ENCODE results near the gene CSRP3.

Gene CSRP3

GRCh38 chr11:19225123-19225522 is 23.3 kb upstream of the CSRP3 start:
- no peak for DNase-seq

- no peak for DNase-seq
These were observed 19.3 kb upstream of the CSRP3 start for GRCh38 chr11:19220903-19221724.

DNA sequence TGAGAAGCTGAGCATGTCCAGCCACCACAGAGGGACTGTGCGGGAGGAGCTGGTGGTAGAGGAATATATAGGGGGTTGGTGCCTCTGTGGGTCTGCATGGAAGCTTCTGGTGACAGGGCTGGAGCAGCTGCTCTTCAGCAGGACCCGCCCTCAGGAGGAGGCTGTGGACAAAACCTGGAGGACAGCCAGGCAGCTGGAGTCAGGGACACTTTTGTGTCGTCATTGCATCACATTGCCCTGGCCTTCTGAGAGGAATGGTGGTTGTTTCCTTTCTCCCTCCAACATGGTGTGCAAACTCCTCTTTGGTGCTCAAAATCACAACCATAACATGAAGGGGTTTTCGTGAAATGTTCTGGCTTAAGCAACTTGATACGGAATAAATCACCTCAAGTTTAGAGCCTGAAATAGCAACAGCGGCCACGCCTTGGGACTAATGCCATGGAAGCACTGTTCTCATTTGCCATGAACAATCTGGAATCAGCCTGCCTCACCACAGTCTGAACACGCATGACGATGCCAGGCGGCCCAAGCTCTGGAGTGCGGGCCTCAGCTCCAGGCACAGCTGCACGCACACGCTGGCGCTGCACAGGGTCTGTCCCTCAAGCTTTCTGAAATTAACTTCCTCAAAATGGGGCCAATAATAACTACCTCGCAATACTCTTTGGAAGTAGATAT is 17.1 kb upstream of the CSRP3 start:
- no peak for DNase-seq

GRCh38 chr11:19218216-19218615 is 16.4 kb upstream of the CSRP3 start:
- DNase-seq, result no peak

DNA sequence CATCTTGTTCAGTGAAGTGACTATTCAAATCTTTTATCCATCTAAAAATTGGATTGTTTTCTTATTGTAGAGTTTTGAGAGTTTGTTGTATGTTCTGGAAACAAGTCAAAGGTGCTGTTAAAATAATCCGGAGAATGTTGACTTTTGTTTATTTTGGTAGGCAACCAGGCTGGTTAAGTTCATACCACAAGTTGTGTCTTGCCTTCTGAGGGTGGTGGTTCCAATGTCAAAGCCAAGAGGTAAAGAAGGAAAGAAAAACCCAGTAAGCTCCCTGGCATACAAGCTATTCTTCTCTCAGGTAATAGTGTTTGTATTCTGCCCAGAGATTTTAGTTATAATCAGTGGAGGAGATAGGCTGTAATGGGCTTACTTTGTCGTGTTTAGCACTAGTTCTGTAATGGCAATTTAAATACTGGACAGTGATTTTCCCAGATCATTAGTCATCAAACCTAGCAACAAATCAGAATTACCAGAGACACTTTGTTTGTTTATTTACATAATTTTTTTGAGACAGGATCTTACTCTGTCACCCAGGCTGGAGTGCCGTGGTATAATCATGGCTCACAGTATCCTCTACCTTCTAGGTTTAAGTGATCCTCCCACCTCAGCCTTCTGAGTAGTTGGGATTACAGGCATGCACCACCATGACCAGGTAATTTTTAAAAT is 15.1 kb upstream of the CSRP3 start:
- no peak for DNase-seq

DNA sequence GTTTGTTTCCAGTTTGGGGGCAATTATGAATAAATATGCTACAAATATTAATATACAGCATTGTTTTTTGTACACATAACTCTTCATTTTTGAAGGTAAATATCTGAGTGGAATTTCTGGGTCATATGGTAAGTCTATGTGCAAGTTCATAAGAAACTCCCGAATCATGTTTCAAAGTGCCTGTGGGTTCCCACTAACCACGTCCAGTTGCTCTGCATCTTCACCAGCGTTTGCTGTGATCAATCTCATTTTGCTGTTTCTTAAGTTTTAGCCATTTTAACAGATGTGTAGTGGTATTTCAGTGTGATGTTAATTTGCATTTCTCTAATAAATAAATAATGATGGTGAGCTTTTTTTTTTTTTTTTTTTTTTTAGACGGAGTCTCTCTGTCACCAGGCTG is 14.2 kb upstream of the CSRP3 start:
- DNase-seq, result no peak

- no peak for DNase-seq
These were observed 8.0 kb upstream of the CSRP3 start for GRCh38 chr11:19209617-19210370.

GRCh38 chr11:19208959-19209546 is 7.3 kb upstream of the CSRP3 start:
- no peak for DNase-seq

DNA sequence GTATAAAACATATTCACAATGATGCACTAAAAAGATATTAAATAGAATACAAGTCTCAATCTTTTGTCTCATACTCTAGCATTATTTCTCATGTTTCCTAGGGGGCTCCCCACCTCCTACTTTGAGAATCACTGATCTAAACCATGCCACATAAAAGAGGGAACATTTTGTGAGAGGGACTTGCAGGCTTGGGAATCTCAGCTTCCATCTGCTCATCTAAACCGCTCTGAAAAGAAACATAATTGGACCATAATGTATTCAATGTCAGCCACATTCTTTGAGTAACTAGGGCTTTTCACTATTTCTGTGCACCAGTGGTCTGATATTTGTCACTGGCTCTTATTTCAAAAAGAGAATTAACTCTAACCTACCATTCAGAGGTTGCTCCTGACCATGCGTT is 6.4 kb upstream of the CSRP3 start:
- DNase-seq, result no peak

GRCh38 chr11:19204836-19205235 is 3.1 kb upstream of the CSRP3 start:
- DNase-seq, result no peak

- no peak for DNase-seq
These were observed 1.2 kb downstream of the CSRP3 start for GRCh38 chr11:19200410-19201201.

DNA sequence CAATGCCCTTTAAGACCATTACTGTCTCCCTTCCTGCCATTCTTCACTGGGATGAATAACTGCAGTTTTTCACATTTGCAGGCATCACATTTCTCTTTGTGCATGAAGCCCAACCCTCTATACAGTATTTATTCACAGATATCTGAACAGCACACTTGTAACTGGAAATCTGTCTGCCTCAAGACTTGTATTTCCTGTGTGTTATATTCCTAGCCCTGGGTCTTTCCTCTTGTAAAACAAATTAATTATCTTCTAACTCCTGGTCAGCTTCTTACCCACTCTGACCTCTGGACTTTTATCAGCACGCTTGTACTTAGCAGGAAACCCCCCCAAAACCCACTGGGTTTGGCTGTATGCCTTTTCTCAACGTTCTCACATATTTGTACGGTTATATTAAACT is 2.0 kb downstream of the CSRP3 start:
- DNase-seq, result no peak

- no peak for DNase-seq
These were observed 2.7 kb downstream of the CSRP3 start for GRCh38 chr11:19199048-19199447.

DNA sequence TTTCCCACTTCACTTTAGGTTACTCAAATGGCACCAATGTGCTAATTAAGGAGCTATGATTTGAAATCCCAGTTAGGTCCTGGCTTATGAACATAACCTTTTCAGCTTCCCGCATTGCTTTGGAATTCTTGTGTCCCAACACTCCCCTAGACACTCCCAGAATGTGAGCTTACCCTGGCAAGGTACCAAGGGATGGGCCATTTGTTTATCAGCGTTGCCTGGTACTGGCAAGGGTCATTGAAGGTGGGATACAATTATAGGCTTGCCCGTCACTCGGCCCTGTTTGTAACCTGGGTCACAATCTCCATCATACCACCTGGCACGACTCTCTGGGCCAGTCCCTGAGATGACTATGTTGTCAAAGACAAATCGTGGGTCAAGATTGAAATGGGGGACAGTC is 5.4 kb downstream of the CSRP3 start:
- DNase-seq, result no peak

GRCh38 chr11:19194620-19195308 is 7.0 kb downstream of the CSRP3 start:
- DNase-seq, result no peak

- DNase-seq, result no peak
These were observed 7.9 kb downstream of the CSRP3 start for GRCh38 chr11:19193916-19194315.

- DNase-seq, result no peak
These were observed 10.1 kb downstream of the CSRP3 start for GRCh38 chr11:19191530-19192169.

DNA sequence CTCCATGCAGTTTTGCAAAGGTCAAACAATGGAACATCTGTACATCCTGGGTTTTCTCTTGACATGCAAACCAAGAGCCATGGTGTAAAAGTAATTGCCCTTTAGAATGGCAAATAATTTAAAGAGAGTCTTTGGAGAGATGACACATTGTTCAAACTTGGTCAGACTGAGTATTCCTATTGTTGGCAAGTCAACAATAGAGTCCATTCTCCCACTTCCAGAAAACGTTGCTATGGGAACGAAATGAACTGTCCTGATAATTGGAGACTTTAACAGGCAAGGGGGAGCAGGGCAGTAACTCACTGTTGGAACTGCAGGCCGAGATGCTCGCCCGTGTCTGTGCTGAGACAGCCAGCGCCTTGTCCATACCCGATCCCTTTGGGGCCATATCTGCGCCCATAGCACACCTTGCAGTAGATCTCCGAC is 13.9 kb downstream of the CSRP3 start:
- no peak for DNase-seq

DNA sequence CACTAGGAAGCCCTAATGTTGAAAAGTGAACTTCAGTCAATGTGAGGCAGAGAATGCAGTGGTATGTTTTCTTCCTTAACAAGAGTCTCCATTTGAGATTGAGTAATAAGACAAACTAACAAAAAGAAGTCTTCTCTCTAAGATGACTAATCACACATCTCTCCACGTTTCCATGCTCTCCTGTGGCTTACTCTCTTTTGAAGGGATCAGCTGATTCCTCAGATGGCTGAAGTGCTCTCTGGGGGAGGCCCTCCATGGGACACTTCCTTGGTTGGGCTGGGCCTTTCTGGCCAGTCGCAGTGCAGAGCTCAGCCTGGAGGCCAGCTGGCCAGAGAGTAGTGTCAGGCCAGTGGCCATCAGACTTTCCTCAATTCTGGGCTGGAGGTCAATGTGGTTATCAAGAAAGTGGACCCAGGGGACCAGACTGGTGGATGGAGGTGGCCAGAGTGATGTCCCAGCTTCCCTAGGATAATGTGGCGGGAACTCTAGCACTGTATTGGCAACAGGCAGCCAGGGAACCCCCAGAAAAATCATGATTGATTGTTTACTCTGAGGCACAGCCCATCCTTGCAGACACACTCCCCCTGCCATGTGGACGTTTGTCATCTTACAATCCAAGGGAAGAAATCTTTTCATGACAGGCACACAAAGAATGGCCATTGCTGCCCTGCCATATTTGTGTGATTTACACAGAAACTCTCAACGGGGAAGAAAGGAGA is 14.5 kb downstream of the CSRP3 start:
- no peak for DNase-seq

DNA sequence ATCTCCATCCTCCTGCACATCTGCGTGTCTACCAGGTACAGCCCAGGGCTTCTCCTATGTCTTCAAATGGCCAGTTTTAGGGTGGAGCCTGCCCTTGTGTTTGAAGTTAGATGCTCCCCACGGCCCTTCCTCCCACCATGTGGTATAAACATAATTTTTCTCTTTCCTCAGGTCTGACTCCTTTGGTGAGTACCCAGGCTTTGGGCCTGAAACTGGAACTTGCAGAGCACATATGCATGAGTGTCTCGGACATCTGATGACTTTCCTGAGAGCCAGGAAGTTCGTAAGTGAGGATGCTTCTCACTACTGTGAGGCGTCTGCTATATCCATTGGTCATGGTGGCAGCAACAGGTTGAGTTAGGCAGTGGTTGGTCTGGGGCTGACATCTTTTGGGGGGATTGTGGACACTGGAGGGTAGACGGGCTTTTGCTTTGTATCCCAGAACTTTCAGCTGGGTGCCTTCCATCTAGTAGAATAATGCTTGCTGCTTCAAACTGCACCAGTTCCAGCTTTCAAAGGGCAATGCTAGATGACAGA is 16.2 kb downstream of the CSRP3 start:
- no peak for DNase-seq

Data from inflammatory macrophage (primary cell).